ENCODE data around the gene ZNF10.

Gene ZNF10

GRCh38 chr12:133202493-133203343 lies 72.3 kb downstream of the ZNF10 start:
- no peak for DNase-seq

GRCh38 chr12:133203344-133204263 lies 73.2 kb downstream of the ZNF10 start:
- DNase-seq, result no peak

GRCh38 chr12:133204264-133204603 lies 73.8 kb downstream of the ZNF10 start:
- no peak for DNase-seq

DNA sequence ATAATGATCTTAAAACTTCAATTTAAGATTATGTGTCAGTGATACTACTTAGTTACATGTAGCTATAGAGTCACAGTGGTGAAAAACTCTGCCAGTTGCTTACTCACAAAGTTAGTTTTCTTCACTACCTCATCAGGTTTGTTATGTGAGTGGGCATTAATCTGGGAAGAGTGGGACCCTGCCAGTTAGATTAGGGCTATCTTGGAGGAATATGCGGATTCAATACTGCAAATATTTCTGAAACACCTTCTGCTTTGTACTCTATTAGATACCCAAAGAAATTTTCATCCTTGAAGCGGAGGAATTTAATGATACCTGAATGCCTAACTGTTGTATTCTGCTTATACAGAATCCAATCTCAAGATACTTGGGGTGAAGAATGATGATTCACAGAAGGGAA lies 76.0 kb downstream of the ZNF10 start:
- no peak for DNase-seq

All from CD4-positive, alpha-beta T cell treated with Interleukin-1 beta for 1 hour (primary cell).